Endodermal cell (in vitro differentiated cells): ENCODE measurements around the gene RIOK1. TPM values are rescaled to one million over a fixed set of nuclear protein-coding genes. Genes with fewer than 3 reads are reported as not detected.

Experiments
- DNase-seq: peaks from one replicate; pipeline ENCODE4 v3.0.0-alpha.2; 2017
- H3K27ac ChIP-seq: 2 replicates; pipeline ENCODE4 v1.5.1; 2013; ENCODE audit warnings: mild to moderate bottlenecking, low read depth, low read length, moderate library complexity
- H3K27me3 ChIP-seq: 2 replicates; pipeline ENCODE4 v1.6.1; 2013; ENCODE audit warnings: mild to moderate bottlenecking, low read length, moderate library complexity; ENCODE audit not compliant: insufficient read depth, control insufficient read depth, poor library complexity, severe bottlenecking
- H3K36me3 ChIP-seq: 2 replicates; pipeline ENCODE4 v1.7.0; 2013; ENCODE audit warnings: mild to moderate bottlenecking, low read length, moderate library complexity; ENCODE audit not compliant: control insufficient read depth, insufficient read depth
- H3K4me1 ChIP-seq: one replicate; pipeline ENCODE4 v1.7.0; 2013; ENCODE audit warnings: low read length; ENCODE audit not compliant: control insufficient read depth, insufficient read depth
- H3K4me3 ChIP-seq: 2 replicates; pipeline ENCODE4 v1.5.1; 2013; ENCODE audit warnings: mild to moderate bottlenecking, low read length, moderate library complexity
- H3K9ac ChIP-seq: 2 replicates; pipeline ENCODE4 v1.6.1; 2013; ENCODE audit warnings: mild to moderate bottlenecking, low read length, moderate library complexity; ENCODE audit not compliant: poor library complexity, severe bottlenecking; ENCODE audit errors: extremely low read depth
- H3K9me3 ChIP-seq: 2 replicates; pipeline ENCODE4 v1.6.1; 2013; ENCODE audit warnings: mild to moderate bottlenecking, low read length, moderate library complexity; ENCODE audit not compliant: control insufficient read depth
- H3K27ac Mint-ChIP-seq: 2 replicates; pipeline ENCODE4 v1.8.0; 2020; ENCODE audit warnings: mixed read lengths
- H3K27me3 Mint-ChIP-seq: 2 replicates; pipeline ENCODE4 v1.8.0; 2021; ENCODE audit warnings: mild to moderate bottlenecking, mixed read lengths; ENCODE audit not compliant: insufficient read depth
- H3K36me3 Mint-ChIP-seq: 2 replicates; pipeline ENCODE4 v1.8.0; 2020; ENCODE audit warnings: low read depth, mixed read lengths
- H3K4me1 Mint-ChIP-seq: 2 replicates; pipeline ENCODE4 v1.8.0; 2020; ENCODE audit warnings: mixed read lengths
- H3K4me3 Mint-ChIP-seq: 2 replicates; pipeline ENCODE4 v1.8.0; 2020; ENCODE audit warnings: mild to moderate bottlenecking, moderate library complexity, mixed read lengths
- H3K9me3 Mint-ChIP-seq: 2 replicates; pipeline ENCODE4 v1.8.0; 2020; ENCODE audit warnings: mild to moderate bottlenecking, mixed read lengths
- WGBS, 2 experiments: methylation state at CpG; one replicate each; pipeline versions ENCODE4 v1.1.5 to v1.1.7; 2013; ENCODE audit warnings: missing lambda C conversion rate in 2 of 2, mixed read lengths in 1 of 2; ENCODE audit not compliant: insufficient coverage in 1 of 2, insufficient read length in 1 of 2; 5-methylcytosine and 5-hydroxymethylcytosine counted together
- total RNA-seq, 2 donors: library from RNA; stranded (reverse); fragmentation: NEBNext Ultra II Directional in 1 of 2; extraction: Animal tissue kit (Norgen Biotek cat#: 25700) in 1 of 2; gene quantifications; 2 replicates in 1 of 2; 3 replicates in 1 of 2; pipeline ENCODE4 v1.2.1, GENCODE V29; 2021
- TF ChIP-seq, protein P1 (sequence below): fragments of 200-600 bp; sonication (generic); conservative IDR thresholded peaks from 2 replicates; pipeline ENCODE4 v1.5.0; 2021; ENCODE audit warnings: antibody characterized with exemption, mild to moderate bottlenecking

The RIOK1 gene
- total RNA-seq, 2 donors from 2014 or later: 17.7 to 20.3 TPM

DNA sequence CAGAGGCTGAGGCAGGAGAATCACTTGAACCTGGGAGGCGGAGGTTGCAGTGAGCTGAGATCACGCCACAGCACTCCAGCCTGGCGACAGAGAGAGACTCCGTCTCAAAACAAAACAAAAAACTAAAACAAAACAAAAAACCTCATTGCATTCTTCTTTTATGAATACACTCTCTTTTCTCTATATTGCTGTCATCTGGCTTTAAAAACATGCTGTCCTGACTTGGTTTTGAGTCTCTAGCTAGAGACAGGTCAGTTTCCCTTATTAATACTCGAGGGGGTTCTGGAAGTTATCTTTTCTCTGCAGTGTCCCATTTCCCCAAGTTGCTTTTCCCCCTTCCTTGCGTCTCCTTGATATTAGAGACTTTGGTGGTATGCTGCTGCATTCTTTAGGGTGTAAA, 50.9 kb downstream of the RIOK1 start:
- Histone ChIP-seq H3K27me3 (no peaks in the 10 kb centered on the region), H3K27ac (no peak overlapping the region), H3K9ac (no peak overlapping the region), H3K36me3 (no peaks in the 10 kb centered on the region), H3K4me1 (no peaks in the 10 kb centered on the region), H3K4me3 (no peak overlapping the region), H3K9me3 (no peaks in the 10 kb centered on the region)
- Mint-ChIP-seq H3K4me3 (no peak overlapping the region), H3K36me3 (no peaks in the 10 kb centered on the region), H3K9me3 (peaks cover 5% of the 10 kb centered on the region), H3K4me1 (peaks cover 5% of the 10 kb centered on the region), H3K27ac (no peak overlapping the region), H3K27me3 (no peaks in the 10 kb centered on the region)
- TF ChIP-seq, protein P1, sequence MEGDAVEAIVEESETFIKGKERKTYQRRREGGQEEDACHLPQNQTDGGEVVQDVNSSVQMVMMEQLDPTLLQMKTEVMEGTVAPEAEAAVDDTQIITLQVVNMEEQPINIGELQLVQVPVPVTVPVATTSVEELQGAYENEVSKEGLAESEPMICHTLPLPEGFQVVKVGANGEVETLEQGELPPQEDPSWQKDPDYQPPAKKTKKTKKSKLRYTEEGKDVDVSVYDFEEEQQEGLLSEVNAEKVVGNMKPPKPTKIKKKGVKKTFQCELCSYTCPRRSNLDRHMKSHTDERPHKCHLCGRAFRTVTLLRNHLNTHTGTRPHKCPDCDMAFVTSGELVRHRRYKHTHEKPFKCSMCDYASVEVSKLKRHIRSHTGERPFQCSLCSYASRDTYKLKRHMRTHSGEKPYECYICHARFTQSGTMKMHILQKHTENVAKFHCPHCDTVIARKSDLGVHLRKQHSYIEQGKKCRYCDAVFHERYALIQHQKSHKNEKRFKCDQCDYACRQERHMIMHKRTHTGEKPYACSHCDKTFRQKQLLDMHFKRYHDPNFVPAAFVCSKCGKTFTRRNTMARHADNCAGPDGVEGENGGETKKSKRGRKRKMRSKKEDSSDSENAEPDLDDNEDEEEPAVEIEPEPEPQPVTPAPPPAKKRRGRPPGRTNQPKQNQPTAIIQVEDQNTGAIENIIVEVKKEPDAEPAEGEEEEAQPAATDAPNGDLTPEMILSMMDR: no peak
- no peak for DNase-seq
- WGBS, 2 experiments: 84 to 90% methylated on average over 5 to 6 of the region's 6 CpGs

GRCh38 chr6:7441048-7441775, 51.6 kb downstream of the RIOK1 start:
- Histone ChIP-seq H3K9me3 (no peaks in the 10 kb centered on the region), H3K4me3 (no peak overlapping the region), H3K27me3 (no peaks in the 10 kb centered on the region), H3K4me1 (no peaks in the 10 kb centered on the region), H3K9ac (no peak overlapping the region), H3K27ac (no peak overlapping the region), H3K36me3 (no peaks in the 10 kb centered on the region)
- Mint-ChIP-seq H3K4me1 (peaks cover 7% of the 10 kb centered on the region), H3K27ac (no peak overlapping the region), H3K9me3 (peaks cover 5% of the 10 kb centered on the region), H3K36me3 (no peaks in the 10 kb centered on the region), H3K27me3 (no peaks in the 10 kb centered on the region), H3K4me3 (no peak overlapping the region)
- TF ChIP-seq, protein P1: no peak
- 85 to 92% methylated on average over 15 to 40 of the region's 40 CpGs for WGBS, 2 experiments
- DNase-seq: no peak

DNA sequence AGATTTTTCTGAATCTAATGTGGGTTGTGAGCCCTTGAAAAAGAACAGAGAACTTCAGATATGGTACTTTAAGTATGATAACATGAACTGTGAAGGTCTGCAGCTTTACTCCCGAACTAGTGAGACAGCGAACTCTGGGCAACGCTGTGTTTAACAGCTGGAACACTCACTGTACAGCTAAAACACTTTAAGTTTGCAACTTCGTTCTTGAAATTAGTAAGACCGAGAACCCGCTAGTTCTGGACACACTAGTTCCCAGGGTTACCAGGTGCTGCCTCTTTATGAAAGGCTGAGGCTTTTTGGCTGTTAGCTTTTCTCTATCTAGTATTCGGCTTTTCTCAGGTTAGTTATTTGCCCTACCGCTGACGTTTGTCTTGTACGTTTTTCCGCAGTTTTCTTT, 52.9 kb downstream of the RIOK1 start:
- no peaks in the 10 kb centered on the region for H3K9me3 ChIP-seq
- Mint-ChIP-seq H3K27ac (no peak overlapping the region), H3K36me3 (no peaks in the 10 kb centered on the region), H3K4me1 (peaks cover 15% of the 10 kb centered on the region), H3K9me3 (peaks cover 5% of the 10 kb centered on the region), H3K27me3 (no peaks in the 10 kb centered on the region), H3K4me3 (no peak overlapping the region)
- H3K4me1 ChIP-seq: no peaks in the 10 kb centered on the region
- no peak overlapping the region for H3K4me3 ChIP-seq
- TF ChIP-seq, protein P1: no peak
- no peak overlapping the region for H3K9ac ChIP-seq
- H3K27ac ChIP-seq: no peak overlapping the region
- no peaks in the 10 kb centered on the region for H3K36me3 ChIP-seq
- H3K27me3 ChIP-seq: no peaks in the 10 kb centered on the region
- WGBS, 2 experiments: 95 to 98% methylated on average over 8 to 11 of the region's 11 CpGs
- no peak for DNase-seq
